Measurements from ENCODE around the gene NRN1L. TPM values are rescaled to one million over a fixed set of nuclear protein-coding genes. Genes with fewer than 3 reads are reported as not detected.

Gene NRN1L
- total RNA-seq, 6 donors from 2014 or later: 1.6 to 4.2 (median 2.3) TPM; not detected in 1

GRCh38 chr16:67881621-67882161, 3.0 kb upstream of the NRN1L start:
- Histone ChIP-seq H3K4me3 (no peak overlapping the region), H3K4me1 (peaks cover 0 to 24% (median 6%) of the 10 kb centered on the region in 4 donors), H3K27ac (no peak overlapping the region), H3K9me3 (no peaks in the 10 kb centered on the region), H3K27me3 (no peaks in the 10 kb centered on the region), H3K36me3 (peaks cover 52 to 92% (median 82%) of the 10 kb centered on the region in 4 donors)
- TF ChIP-seq POLR2A (IDR thresholded peaks at IDR 0.05) (no peak), POLR2AphosphoS5 (IDR thresholded peaks at IDR 0.05) (no peak), EP300 (IDR thresholded peaks at IDR 0.05) (no peak)
- TF ChIP-seq, protein P1, sequence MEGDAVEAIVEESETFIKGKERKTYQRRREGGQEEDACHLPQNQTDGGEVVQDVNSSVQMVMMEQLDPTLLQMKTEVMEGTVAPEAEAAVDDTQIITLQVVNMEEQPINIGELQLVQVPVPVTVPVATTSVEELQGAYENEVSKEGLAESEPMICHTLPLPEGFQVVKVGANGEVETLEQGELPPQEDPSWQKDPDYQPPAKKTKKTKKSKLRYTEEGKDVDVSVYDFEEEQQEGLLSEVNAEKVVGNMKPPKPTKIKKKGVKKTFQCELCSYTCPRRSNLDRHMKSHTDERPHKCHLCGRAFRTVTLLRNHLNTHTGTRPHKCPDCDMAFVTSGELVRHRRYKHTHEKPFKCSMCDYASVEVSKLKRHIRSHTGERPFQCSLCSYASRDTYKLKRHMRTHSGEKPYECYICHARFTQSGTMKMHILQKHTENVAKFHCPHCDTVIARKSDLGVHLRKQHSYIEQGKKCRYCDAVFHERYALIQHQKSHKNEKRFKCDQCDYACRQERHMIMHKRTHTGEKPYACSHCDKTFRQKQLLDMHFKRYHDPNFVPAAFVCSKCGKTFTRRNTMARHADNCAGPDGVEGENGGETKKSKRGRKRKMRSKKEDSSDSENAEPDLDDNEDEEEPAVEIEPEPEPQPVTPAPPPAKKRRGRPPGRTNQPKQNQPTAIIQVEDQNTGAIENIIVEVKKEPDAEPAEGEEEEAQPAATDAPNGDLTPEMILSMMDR (IDR thresholded peaks at IDR 0.05): no peak
- DNase-seq: no peak
- no peak for ATAC-seq (ENCODE audit: low FRiP score in 2 of 2)
- 92 to 94% methylated on average over 12 to 21 of the region's 21 CpGs for WGBS, 2 donors

DNA sequence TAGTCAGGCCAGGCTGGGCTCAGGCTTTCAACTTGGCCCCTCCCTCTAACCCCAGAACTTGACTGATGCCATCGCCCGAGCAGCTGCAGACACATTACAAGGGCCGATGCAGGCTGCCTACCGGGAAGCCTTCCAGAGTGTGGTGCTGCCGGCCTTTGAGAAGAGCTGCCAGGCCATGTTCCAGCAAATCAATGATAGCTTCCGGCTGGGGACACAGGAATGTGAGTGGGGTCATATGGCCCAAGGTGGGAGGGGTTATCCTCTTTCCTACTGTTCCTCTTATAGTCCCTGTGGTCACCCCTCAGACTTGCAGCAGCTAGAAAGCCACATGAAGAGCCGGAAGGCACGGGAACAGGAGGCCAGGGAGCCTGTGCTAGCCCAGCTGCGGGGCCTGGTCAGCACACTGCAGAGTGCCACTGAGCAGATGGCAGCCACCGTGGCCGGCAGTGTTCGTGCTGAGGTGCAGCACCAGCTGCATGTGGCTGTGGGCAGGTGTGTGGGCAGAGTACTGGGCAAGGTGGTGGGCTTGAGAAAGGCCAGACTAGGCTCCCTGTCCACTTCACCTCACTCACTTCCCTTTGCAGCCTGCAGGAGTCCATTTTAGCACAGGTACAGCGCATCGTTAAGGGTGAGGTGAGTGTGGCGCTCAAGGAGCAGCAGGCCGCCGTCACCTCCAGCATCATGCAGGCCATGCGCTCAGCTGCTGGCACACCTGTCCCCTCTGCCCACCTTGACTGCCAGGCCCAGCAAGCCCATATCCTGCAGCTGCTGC, 2.1 kb upstream of the NRN1L start:
- WGBS, 2 donors: 73 to 86% methylated on average over 17 to 18 of the region's 18 CpGs
- no peak for ATAC-seq (ENCODE audit: low FRiP score in 2 of 2)
- no peak overlapping the region for H3K27ac ChIP-seq
- H3K36me3 ChIP-seq: peaks cover 49 to 85% (median 74%) of the 10 kb centered on the region in 4 donors
- H3K4me3 ChIP-seq: no peak overlapping the region
- DNase-seq: no peak
- TF ChIP-seq POLR2AphosphoS5 (IDR thresholded peaks at IDR 0.05) (no peak), POLR2A (IDR thresholded peaks at IDR 0.05) (no peak), EP300 (IDR thresholded peaks at IDR 0.05) (no peak)
- TF ChIP-seq, protein P1 (IDR thresholded peaks at IDR 0.05): no peak
- H3K9me3 ChIP-seq: no peaks in the 10 kb centered on the region
- no peaks in the 10 kb centered on the region for H3K27me3 ChIP-seq
- peaks cover 0 to 26% (median 8%) of the 10 kb centered on the region in 4 donors for H3K4me1 ChIP-seq

DNA sequence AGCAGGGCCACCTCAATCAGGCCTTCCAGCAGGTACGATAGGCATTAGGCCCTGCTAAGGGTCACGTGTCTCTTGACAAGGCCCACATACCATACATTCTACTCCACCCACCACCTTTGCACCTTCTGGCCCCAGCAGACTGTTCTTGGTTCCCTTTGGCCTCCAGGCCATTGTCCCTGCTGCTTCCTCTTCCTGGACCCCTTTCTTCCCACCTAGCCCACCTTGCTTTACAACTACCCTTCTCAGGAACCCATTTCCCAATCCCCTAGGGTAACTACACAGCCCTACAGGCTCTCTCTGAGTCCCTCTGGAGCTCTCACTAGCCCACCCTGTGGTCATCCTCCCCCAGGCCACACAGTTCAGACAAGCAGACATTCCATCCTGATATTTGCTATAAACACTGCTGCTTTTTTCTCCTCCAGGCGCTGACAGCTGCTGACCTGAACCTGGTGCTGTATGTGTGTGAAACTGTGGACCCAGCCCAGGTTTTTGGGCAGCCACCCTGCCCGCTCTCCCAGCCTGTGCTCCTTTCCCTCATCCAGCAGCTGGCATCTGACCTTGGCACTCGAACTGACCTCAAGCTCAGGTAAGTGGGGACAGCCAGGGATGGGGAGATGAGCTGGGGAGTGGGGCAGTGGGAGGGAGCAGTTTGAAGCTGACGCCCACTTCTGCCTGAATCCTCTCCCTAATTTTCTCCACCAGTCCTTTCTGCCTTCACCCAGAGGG, 1.4 kb upstream of the NRN1L start:
- TF ChIP-seq, protein P1 (IDR thresholded peaks at IDR 0.05): peak in 1 of 6 experiments; percentile 90
- TF ChIP-seq POLR2AphosphoS5 (IDR thresholded peaks at IDR 0.05): no peak
- DNase-seq: no peak
- H3K9me3 ChIP-seq: no peaks in the 10 kb centered on the region
- no peak overlapping the region for H3K4me3 ChIP-seq
- H3K27me3 ChIP-seq: no peaks in the 10 kb centered on the region
- peaks cover 42 to 78% (median 66%) of the 10 kb centered on the region in 4 donors for H3K36me3 ChIP-seq
- 81 to 87% methylated on average over 5 to 6 of the region's 6 CpGs for WGBS, 2 donors
- H3K4me1 ChIP-seq: peaks cover 0 to 26% (median 8%) of the 10 kb centered on the region in 4 donors
- no peak for ATAC-seq (ENCODE audit: low FRiP score in 2 of 2)
- peak overlapping the region in 1 of 4 donors; percentile 18 for H3K27ac ChIP-seq

GRCh38 chr16:67883872-67884261, 818 bp upstream of the NRN1L start:
- Histone ChIP-seq H3K36me3 (peaks cover 37 to 72% (median 61%) of the 10 kb centered on the region in 4 donors), H3K27me3 (no peaks in the 10 kb centered on the region), H3K9me3 (no peaks in the 10 kb centered on the region), H3K4me3 (no peak overlapping the region), H3K27ac (peak overlapping the region in 3 of 4 donors; percentile 9 to 27 (median 18)), H3K4me1 (peaks cover 0 to 26% (median 8%) of the 10 kb centered on the region in 4 donors)
- TF ChIP-seq, protein P1 (IDR thresholded peaks at IDR 0.05): peak in 5 of 6 experiments; percentile 78 to 87 (median 82)
- TF ChIP-seq POLR2A (IDR thresholded peaks at IDR 0.05): no peak
- DNase-seq: peak; percentile 70 to 93
- 53 to 55% methylated on average over 7 to 11 of the region's 11 CpGs for whole genome bisulfite sequencing, 2 donors
- peak; percentile 75 to 78 for ATAC-seq (ENCODE audit: low FRiP score in 2 of 2)

All from upper lobe of left lung (tissue), 6 donors.